HG03460 (cell line): ENCODE measurements around the gene PRR19.

Source experiments
- ATAC-seq: cut with Tn5 transposase; IDR thresholded peaks from one replicate; pipeline ENCODE4 v1.9.1; 2021; ENCODE audit not compliant: unreplicated experiment

The PRR19 gene

GRCh38 chr19:42343344-42344110 is 41.6 kb downstream of the PRR19 start:
- no peak for ATAC-seq

DNA sequence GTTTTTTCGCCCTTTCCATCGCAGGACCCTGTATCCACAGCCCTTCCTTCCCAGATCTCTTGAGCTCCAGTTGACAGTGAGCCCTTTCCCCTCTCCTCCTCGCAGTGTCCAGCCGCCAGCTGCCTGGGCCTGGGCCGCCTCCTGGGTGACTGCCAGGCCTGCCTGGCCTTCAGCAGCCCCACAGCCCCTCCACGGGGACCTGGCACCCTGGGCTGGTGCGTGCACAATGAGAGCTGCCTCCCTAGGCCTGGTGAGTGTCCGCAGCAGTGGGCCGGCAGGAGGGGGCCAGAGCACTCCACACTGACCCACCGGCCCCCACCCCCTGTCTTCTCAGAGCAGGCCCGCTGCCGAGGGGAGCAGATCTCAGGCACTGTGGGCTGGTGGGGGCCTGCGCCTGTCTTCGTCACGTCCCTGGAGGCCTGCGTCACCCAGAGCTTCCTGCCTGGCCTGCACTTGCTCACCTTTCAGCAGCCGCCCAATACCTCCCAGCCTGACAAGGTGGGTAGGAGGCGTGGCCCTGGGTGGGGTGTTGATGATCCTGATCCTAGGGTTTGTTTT is 42.5 kb downstream of the PRR19 start:
- ATAC-seq = no peak

- ATAC-seq = no peak
These were observed 43.4 kb downstream of the PRR19 start for GRCh38 chr19:42345191-42345812.

DNA sequence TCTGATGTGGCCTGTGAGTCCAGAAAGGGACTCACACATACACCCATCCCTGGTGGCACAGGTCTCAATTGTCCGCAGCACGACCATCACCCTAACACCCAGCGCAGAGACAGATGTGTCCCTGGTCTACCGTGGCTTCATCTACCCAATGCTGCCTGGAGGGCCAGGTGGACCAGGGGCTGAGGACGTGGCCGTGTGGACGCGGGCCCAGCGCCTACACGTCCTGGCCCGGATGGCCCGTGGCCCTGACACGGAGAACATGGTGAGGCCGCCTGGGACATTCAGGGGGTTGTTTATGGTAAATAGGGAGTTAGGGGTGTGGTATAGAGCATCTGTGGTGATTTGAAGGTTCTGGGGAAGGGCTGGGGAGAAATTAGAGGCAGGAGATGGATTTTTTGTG is 46.3 kb downstream of the PRR19 start:
- no peak for ATAC-seq

DNA sequence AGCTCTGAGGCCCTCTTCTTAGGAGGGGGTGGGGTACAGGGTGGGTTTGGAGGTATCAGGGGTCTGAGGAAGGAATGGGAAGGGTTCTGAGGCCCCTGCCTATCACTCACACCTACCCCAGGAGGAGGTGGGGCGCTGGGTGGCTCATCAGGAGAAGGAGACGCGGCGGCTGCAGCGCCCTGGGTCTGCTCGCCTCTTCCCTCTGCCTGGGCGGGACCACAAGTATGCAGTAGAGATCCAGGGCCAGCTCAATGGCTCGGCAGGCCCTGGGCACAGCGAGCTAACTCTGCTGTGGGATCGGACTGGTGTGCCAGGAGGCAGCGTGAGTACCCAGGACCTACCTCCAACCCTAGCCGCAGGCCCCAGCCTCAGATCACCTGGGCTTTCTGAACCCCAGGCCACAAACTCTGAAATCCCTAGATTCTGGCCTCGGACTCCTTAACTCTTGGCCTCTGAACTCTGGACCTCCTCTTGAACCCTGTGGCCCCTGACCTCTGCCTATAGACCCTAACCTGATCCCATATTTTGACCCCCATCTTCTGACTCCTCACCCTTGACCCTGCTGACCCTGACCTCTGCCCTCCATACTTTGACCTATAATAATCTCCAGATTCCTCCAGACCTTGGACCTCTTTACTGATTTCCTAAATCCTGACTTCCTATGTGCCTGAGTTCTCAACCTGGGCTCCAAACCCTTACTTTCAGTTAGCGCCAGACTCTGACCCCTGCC is 47.6 kb downstream of the PRR19 start:
- ATAC-seq = no peak

GRCh38 chr19:42350417-42350816 is 48.5 kb downstream of the PRR19 start:
- ATAC-seq = no peak

- no peak for ATAC-seq
These were observed 49.3 kb downstream of the PRR19 start for GRCh38 chr19:42351079-42351735.

DNA sequence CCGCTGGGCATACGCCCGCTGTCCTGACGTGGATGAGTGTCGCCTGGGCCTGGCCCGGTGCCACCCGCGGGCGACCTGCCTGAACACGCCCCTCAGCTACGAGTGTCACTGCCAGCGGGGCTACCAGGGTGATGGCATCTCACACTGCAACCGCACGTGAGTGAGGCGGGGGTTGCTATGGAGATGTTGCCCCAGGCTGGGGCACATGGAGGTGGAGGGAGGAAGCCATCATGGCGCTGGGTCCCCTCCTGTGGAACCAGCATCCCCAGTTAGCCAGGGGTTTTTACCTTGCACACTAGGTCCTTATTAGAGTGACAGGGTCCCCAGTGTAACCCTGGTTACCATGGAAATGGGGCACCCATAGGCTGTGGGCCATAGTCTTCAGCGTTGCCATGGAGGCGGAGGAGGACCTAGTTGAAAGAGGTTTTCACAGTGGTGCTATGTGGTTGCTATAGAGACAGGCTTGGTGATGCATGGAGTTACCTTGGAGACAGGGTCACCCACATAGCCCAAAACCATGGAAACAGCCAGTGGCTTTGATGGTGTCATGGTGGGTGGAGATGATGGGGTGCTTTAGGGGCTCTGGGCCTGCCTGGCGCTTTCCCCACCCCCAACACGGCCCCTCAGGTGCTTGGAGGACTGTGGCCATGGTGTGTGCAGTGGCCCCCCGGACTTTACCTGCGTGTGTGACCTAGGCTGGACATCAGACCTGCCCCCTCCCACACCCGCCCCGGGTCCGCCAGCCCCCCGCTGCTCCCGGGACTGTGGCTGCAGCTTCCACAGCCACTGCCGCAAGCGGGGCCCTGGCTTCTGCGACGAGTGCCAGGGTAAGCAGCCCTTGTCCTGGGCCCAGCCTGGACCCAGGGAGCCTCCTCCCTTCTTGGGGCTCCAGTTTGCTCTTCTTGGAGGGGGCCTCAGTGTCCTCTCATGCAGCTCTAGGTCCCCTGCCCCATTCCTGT is 50.6 kb downstream of the PRR19 start:
- no peak for ATAC-seq

DNA sequence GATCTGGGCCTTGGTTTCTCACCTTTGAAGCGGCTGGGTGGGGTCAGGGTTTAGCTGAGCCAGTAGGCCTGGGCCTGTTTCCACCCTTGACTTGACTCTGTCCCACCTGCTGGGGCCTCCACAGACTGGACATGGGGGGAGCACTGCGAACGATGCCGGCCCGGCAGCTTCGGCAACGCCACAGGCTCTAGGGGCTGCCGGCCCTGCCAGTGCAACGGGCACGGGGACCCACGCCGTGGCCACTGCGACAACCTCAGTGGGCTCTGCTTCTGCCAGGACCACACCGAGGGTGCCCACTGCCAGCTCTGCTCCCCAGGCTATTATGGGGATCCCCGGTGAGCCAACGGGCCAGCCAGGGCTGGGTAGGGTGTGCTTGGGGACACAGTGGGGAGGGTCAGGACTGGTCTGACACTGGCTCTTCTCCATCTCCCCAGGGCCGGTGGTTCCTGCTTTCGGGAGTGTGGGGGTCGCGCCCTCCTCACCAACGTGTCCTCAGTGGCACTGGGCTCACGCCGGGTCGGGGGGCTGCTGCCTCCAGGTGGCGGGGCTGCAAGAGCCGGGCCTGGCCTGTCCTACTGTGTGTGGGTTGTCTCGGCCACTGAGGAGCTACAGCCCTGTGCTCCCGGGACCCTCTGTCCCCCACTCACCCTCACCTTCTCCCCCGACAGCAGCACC is 51.5 kb downstream of the PRR19 start:
- no peak for ATAC-seq

GRCh38 chr19:42355896-42356295 is 54.0 kb downstream of the PRR19 start:
- ATAC-seq = no peak

DNA sequence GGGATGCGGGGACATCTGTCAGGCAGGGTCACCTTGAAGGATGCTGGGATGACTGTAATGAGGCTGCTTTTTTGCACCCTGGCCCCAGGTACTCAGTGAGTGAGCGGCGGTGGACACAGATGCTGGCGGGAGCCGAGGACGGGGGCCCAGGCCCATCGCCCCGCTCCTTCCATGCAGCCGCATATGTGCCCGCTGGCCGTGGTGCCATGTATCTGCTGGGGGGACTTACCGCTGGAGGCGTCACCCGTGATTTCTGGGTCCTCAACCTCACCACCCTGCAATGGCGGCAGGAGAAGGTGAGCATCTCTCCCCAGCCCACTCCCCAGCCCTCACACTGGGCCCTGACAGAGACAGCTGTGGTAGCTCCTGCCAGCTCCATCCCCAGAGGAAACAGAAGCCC is 54.8 kb downstream of the PRR19 start:
- no peak for ATAC-seq

DNA sequence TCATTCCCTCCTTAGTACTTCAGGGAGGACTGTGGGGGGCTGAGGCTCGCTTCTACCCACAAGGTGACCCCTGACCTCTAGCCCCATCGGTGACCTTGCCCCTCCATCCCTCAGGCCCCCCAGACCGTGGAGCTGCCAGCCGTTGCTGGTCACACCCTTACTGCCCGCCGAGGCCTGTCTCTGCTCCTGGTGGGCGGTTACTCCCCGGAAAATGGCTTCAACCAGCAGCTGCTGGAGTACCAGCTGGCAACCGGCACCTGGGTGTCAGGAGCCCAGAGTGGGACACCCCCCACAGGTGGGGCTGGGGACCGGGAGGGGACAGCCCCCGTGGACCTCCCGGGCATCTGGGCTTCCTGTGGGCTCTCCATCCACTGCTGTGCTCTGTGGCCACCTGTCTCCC is 55.4 kb downstream of the PRR19 start:
- ATAC-seq = no peak
